Lower leg skin (tissue), 3 donors: Measurements from ENCODE around the gene CES3.

Experiments
- CTCF ChIP-seq, 3 donors: fragments of 450-650 bp; IDR thresholded peaks; one replicate each; pipeline ENCODE4 v1.5.1; 2016; ENCODE audit warnings: antibody characterized with exemption in 3 of 3, mild to moderate bottlenecking in 3 of 3, moderate library complexity in 2 of 3
- POLR2A ChIP-seq, 2 donors: fragments of 450-650 bp; IDR thresholded peaks; one replicate each; pipeline ENCODE4 v1.6.1; 2016 to 2017; ENCODE audit warnings: antibody characterized with exemption in 2 of 2, mild to moderate bottlenecking in 1 of 2, moderate library complexity in 1 of 2

- TF ChIP-seq CTCF (IDR thresholded peaks at IDR 0.05) = no peak
- no peak for TF ChIP-seq POLR2A (IDR thresholded peaks at IDR 0.05)
Observed at GRCh38 chr16:66931665-66932064, 29.4 kb upstream of the CES3 start.
